Measurements from ENCODE around the gene GBE1.

Gene GBE1

GRCh38 chr3:81764665-81765064 lies 3.2 kb upstream of the GBE1 start:
- TF ChIP-seq TAF1 (IDR thresholded peaks at IDR 0.05; ENCODE audit: low read depth) (no peak), MAX (IDR thresholded peaks at IDR 0.05) (no peak), CREB1 (IDR thresholded peaks at IDR 0.05; ENCODE audit: low read depth) (no peak), REST (IDR thresholded peaks at IDR 0.05; ENCODE audit: low read depth) (no peak), RAD21 (IDR thresholded peaks at IDR 0.05; ENCODE audit: low read depth) (no peak), FOXM1 (IDR thresholded peaks at IDR 0.05; ENCODE audit: borderline replicate concordance, low read depth) (no peak), CEBPB (IDR thresholded peaks at IDR 0.05) (no peak), EP300 (IDR thresholded peaks at IDR 0.05; ENCODE audit: borderline replicate concordance) (no peak), YY1 (IDR thresholded peaks at IDR 0.05; ENCODE audit: low read depth) (no peak), USF1 (IDR thresholded peaks at IDR 0.05) (no peak), TCF12 (IDR thresholded peaks at IDR 0.05; ENCODE audit: low read depth) (no peak), NFIC (IDR thresholded peaks at IDR 0.05) (no peak), EGR1 (IDR thresholded peaks at IDR 0.05) (no peak), ZBTB7A (IDR thresholded peaks at IDR 0.05; ENCODE audit: low read depth) (no peak), TEAD4 (IDR thresholded peaks at IDR 0.05) (no peak)

GRCh38 chr3:81764002-81764401 lies 2.6 kb upstream of the GBE1 start:
- no peak for TF ChIP-seq FOXM1 (IDR thresholded peaks at IDR 0.05; ENCODE audit: borderline replicate concordance, low read depth)
- peak; percentile 53 for TF ChIP-seq TEAD4 (IDR thresholded peaks at IDR 0.05)
- no peak for TF ChIP-seq TCF12 (IDR thresholded peaks at IDR 0.05; ENCODE audit: low read depth)
- TF ChIP-seq CEBPB (IDR thresholded peaks at IDR 0.05), result peak; percentile 71

GRCh38 chr3:81763001-81763400 lies 1.6 kb upstream of the GBE1 start:
- TF ChIP-seq EP300 (IDR thresholded peaks at IDR 0.05; ENCODE audit: borderline replicate concordance) (no peak), CREB1 (IDR thresholded peaks at IDR 0.05; ENCODE audit: low read depth) (no peak), MAX (IDR thresholded peaks at IDR 0.05) (no peak), TEAD4 (IDR thresholded peaks at IDR 0.05) (no peak), REST (IDR thresholded peaks at IDR 0.05; ENCODE audit: low read depth) (no peak), YY1 (IDR thresholded peaks at IDR 0.05; ENCODE audit: low read depth) (no peak), NFIC (IDR thresholded peaks at IDR 0.05) (no peak), TCF12 (IDR thresholded peaks at IDR 0.05; ENCODE audit: low read depth) (no peak), ZBTB7A (IDR thresholded peaks at IDR 0.05; ENCODE audit: low read depth) (no peak), EGR1 (IDR thresholded peaks at IDR 0.05) (no peak), USF1 (IDR thresholded peaks at IDR 0.05) (no peak), RAD21 (IDR thresholded peaks at IDR 0.05; ENCODE audit: low read depth) (no peak), TAF1 (IDR thresholded peaks at IDR 0.05; ENCODE audit: low read depth) (no peak), CEBPB (IDR thresholded peaks at IDR 0.05) (no peak), FOXM1 (IDR thresholded peaks at IDR 0.05; ENCODE audit: borderline replicate concordance, low read depth) (no peak)

- TF ChIP-seq ZBTB7A (IDR thresholded peaks at IDR 0.05; ENCODE audit: low read depth) (no peak), TAF1 (IDR thresholded peaks at IDR 0.05; ENCODE audit: low read depth) (no peak), REST (IDR thresholded peaks at IDR 0.05; ENCODE audit: low read depth) (no peak), CREB1 (IDR thresholded peaks at IDR 0.05; ENCODE audit: low read depth) (no peak), TEAD4 (IDR thresholded peaks at IDR 0.05) (no peak), EGR1 (IDR thresholded peaks at IDR 0.05) (no peak), FOXM1 (IDR thresholded peaks at IDR 0.05; ENCODE audit: borderline replicate concordance, low read depth) (no peak), CEBPB (IDR thresholded peaks at IDR 0.05) (no peak), USF1 (IDR thresholded peaks at IDR 0.05) (no peak), RAD21 (IDR thresholded peaks at IDR 0.05; ENCODE audit: low read depth) (no peak), MAX (IDR thresholded peaks at IDR 0.05) (no peak), NFIC (IDR thresholded peaks at IDR 0.05) (no peak), YY1 (IDR thresholded peaks at IDR 0.05; ENCODE audit: low read depth) (no peak), TCF12 (IDR thresholded peaks at IDR 0.05; ENCODE audit: low read depth) (no peak), EP300 (IDR thresholded peaks at IDR 0.05; ENCODE audit: borderline replicate concordance) (no peak)
Measured at GRCh38 chr3:81761904-81762580, 597 bp upstream of the GBE1 start.

All from Ishikawa (cell line).